ENCODE measurements around the gene INKA2. TPM values are rescaled to one million over a fixed set of nuclear protein-coding genes. Genes with fewer than 3 reads are reported as not detected.

INKA2 gene
- total RNA-seq, 1 donor from 2014 or later: 3.0 TPM

- H3K27me3 ChIP-seq (ENCODE audit: control insufficient read depth, insufficient read depth, low read length): no peaks in the 10 kb centered on the region
- no peak for DNase-seq (ENCODE audit: low read depth)
- no peaks in the 10 kb centered on the region for H3K36me3 ChIP-seq (ENCODE audit: control insufficient read depth, insufficient read depth, low read length)
- no peak overlapping the region for H3K4me3 ChIP-seq (ENCODE audit: low read depth, low read length)
- TF ChIP-seq, protein P1, sequence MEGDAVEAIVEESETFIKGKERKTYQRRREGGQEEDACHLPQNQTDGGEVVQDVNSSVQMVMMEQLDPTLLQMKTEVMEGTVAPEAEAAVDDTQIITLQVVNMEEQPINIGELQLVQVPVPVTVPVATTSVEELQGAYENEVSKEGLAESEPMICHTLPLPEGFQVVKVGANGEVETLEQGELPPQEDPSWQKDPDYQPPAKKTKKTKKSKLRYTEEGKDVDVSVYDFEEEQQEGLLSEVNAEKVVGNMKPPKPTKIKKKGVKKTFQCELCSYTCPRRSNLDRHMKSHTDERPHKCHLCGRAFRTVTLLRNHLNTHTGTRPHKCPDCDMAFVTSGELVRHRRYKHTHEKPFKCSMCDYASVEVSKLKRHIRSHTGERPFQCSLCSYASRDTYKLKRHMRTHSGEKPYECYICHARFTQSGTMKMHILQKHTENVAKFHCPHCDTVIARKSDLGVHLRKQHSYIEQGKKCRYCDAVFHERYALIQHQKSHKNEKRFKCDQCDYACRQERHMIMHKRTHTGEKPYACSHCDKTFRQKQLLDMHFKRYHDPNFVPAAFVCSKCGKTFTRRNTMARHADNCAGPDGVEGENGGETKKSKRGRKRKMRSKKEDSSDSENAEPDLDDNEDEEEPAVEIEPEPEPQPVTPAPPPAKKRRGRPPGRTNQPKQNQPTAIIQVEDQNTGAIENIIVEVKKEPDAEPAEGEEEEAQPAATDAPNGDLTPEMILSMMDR (IDR thresholded peaks at IDR 0.05; ENCODE audit: insufficient read depth, low read length, poor library complexity, severe bottlenecking): no peak
These were observed 47.3 kb downstream of the INKA2 start for GRCh38 chr1:111691886-111692285.

GRCh38 chr1:111690306-111690617 lies 48.9 kb downstream of the INKA2 start:
- DNase-seq (ENCODE audit: low read depth): peak; percentile 58
- no peak overlapping the region for H3K4me3 ChIP-seq (ENCODE audit: low read depth, low read length)
- H3K36me3 ChIP-seq (ENCODE audit: control insufficient read depth, insufficient read depth, low read length): no peaks in the 10 kb centered on the region
- H3K27me3 ChIP-seq (ENCODE audit: control insufficient read depth, insufficient read depth, low read length): no peaks in the 10 kb centered on the region
- TF ChIP-seq, protein P1 (IDR thresholded peaks at IDR 0.05; ENCODE audit: insufficient read depth, low read length, poor library complexity, severe bottlenecking): no peak

Other genes with a start within 250 kb of the INKA2 start
- not detected in 2 replicates for gene ADORA3, start 235.8 kb downstream of the INKA2 start, total RNA-seq
- not detected in 2 replicates for gene TMIGD3, start 235.8 kb downstream of the INKA2 start, total RNA-seq
- 39.2 and 42.8 TPM in 2 replicates for gene RAP1A, start 119.6 kb downstream of the INKA2 start, total RNA-seq
- gene DDX20, start 16.5 kb upstream of the INKA2 start, total RNA-seq: 24.7 and 29.2 TPM in 2 replicates

Data from kidney epithelial cell (primary cell).